ENCODE results near the gene DYRK1B. TPM values are rescaled to one million over a fixed set of nuclear protein-coding genes. Genes with fewer than 3 reads are reported as not detected.

The DYRK1B gene
- total and polyA plus RNA-seq, 2 donors (not counting 1 experiment from before 2014, with no cell fraction given) = 26.1 to 36.6 TPM

- peaks cover 0 to 14% (median 8%) of the 10 kb centered on the region in 4 experiments for H3K27me3 ChIP-seq (replicated peaks in 1 of 4; ENCODE audit: control extremely low read depth in 1 of 4, control insufficient read depth in 3 of 4, insufficient read depth in 4 of 4, low read length in 3 of 4)
- H3K9me3 ChIP-seq (ENCODE audit: control extremely low read depth in 1 of 3, control insufficient read depth in 2 of 3, insufficient read depth in 1 of 3, low read length in 2 of 3) = no peaks in the 10 kb centered on the region
- H4K20me1 ChIP-seq (ENCODE audit: control insufficient read depth, insufficient read depth, low read length, poor library complexity, severe bottlenecking) = no peaks in the 10 kb centered on the region
- POLR2A ChIA-PET = no interaction called here
- Mint-ChIP-seq H3K27me3 (peaks cover 22% of the 10 kb centered on the region), H3K4me1 (no peaks in the 10 kb centered on the region), H3K4me3 (no peak overlapping the region), H3K27ac (no peak overlapping the region), H3K9me3 (ENCODE audit: insufficient read depth) (no peaks in the 10 kb centered on the region)
- H2AFZ ChIP-seq (ENCODE audit: insufficient read depth, low read depth, low read length, poor library complexity, severe bottlenecking) = no peak overlapping the region
- DNase-seq = no peak
- intact Hi-C loops (cut with micrococcal nuclease) = no loop called here
- H3K4me1 ChIP-seq (ENCODE audit: control insufficient read depth in 2 of 2, insufficient read depth in 2 of 2, low read length in 2 of 2) = no peaks in the 10 kb centered on the region
- H3K36me3 ChIP-seq (replicated peaks in 1 of 2; ENCODE audit: control extremely low read depth in 1 of 2, control insufficient read depth in 1 of 2, extremely low read depth in 1 of 2, insufficient read depth in 2 of 2, low read length in 1 of 2) = no peaks in the 10 kb centered on the region
- WGBS (ENCODE audit: insufficient coverage) = no CpG with 5 or more reads among the region's 5 CpGs
- ATAC-seq (ENCODE audit: low read depth) = no peak
- no peak overlapping the region for H3K4me2 ChIP-seq (replicated peaks; ENCODE audit: low read depth, low read length, poor library complexity, severe bottlenecking)
- CTCF ChIA-PET = no interaction called here
- TF ChIP-seq EZH2 (IDR thresholded peaks at IDR 0.05; ENCODE audit: borderline replicate concordance, insufficient read depth, low read depth, low read length, poor library complexity, severe bottlenecking) (no peak), CTCF (IDR thresholded peaks at IDR 0.05) (no peak)
- no peaks in the 10 kb centered on the region for H3K79me2 ChIP-seq (ENCODE audit: control insufficient read depth, insufficient read depth, low read length)
- no peak overlapping the region for H3K4me3 ChIP-seq (ENCODE audit: control extremely low read depth in 1 of 5, extremely low read depth in 1 of 5, insufficient read depth in 1 of 5, low read depth in 2 of 5, low read length in 4 of 5)
- H3K27ac ChIP-seq (ENCODE audit: low read length in 2 of 2) = no peak overlapping the region
- no peak overlapping the region for H3K9ac ChIP-seq (ENCODE audit: low read length)
Measured at GRCh38 chr19:39807846-39808364, 26.1 kb downstream of the DYRK1B start.

GRCh38 chr19:39805104-39805503 lies 28.9 kb downstream of the DYRK1B start:
- H3K9ac ChIP-seq (ENCODE audit: low read length) = no peak overlapping the region
- POLR2A ChIA-PET = no interaction called here
- no peak overlapping the region for H3K27ac ChIP-seq (ENCODE audit: low read length in 2 of 2)
- Mint-ChIP-seq H3K9me3 (ENCODE audit: insufficient read depth) (no peaks in the 10 kb centered on the region), H3K4me3 (no peak overlapping the region), H3K4me1 (no peaks in the 10 kb centered on the region), H3K27ac (no peak overlapping the region), H3K27me3 (peaks cover 29% of the 10 kb centered on the region)
- peaks cover 0 to 23% (median 17%) of the 10 kb centered on the region in 4 experiments for H3K27me3 ChIP-seq (replicated peaks in 1 of 4; ENCODE audit: control extremely low read depth in 1 of 4, control insufficient read depth in 3 of 4, insufficient read depth in 4 of 4, low read length in 3 of 4)
- ATAC-seq (ENCODE audit: low read depth) (no peak), DNase-seq (no peak)
- no peaks in the 10 kb centered on the region for H3K36me3 ChIP-seq (replicated peaks in 1 of 2; ENCODE audit: control extremely low read depth in 1 of 2, control insufficient read depth in 1 of 2, extremely low read depth in 1 of 2, insufficient read depth in 2 of 2, low read length in 1 of 2)
- H2AFZ ChIP-seq (ENCODE audit: insufficient read depth, low read depth, low read length, poor library complexity, severe bottlenecking) = no peak overlapping the region
- no peaks in the 10 kb centered on the region for H4K20me1 ChIP-seq (ENCODE audit: control insufficient read depth, insufficient read depth, low read length, poor library complexity, severe bottlenecking)
- H3K4me3 ChIP-seq (ENCODE audit: control extremely low read depth in 1 of 5, extremely low read depth in 1 of 5, insufficient read depth in 1 of 5, low read depth in 2 of 5, low read length in 4 of 5) = no peak overlapping the region
- no peaks in the 10 kb centered on the region for H3K79me2 ChIP-seq (ENCODE audit: control insufficient read depth, insufficient read depth, low read length)
- CTCF ChIA-PET = interaction anchor here (1.1 to 4.6 kb wide), 2 partner anchors 11 to 13 kb away, joined by 3 to 27 read pairs; no protein-coding TSS in a partner anchor
- TF ChIP-seq CTCF (IDR thresholded peaks at IDR 0.05) (no peak), EZH2 (IDR thresholded peaks at IDR 0.05; ENCODE audit: borderline replicate concordance, insufficient read depth, low read depth, low read length, poor library complexity, severe bottlenecking) (no peak)
- intact Hi-C loops (cut with micrococcal nuclease) = no loop called here
- no peaks in the 10 kb centered on the region for H3K9me3 ChIP-seq (ENCODE audit: control extremely low read depth in 1 of 3, control insufficient read depth in 2 of 3, insufficient read depth in 1 of 3, low read length in 2 of 3)
- 79% methylated on average over 5 of the region's 5 CpGs for WGBS (ENCODE audit: insufficient coverage)
- no peak overlapping the region for H3K4me2 ChIP-seq (replicated peaks; ENCODE audit: low read depth, low read length, poor library complexity, severe bottlenecking)
- no peaks in the 10 kb centered on the region for H3K4me1 ChIP-seq (ENCODE audit: control insufficient read depth in 2 of 2, insufficient read depth in 2 of 2, low read length in 2 of 2)
